Measurements from ENCODE around the gene AGPAT3. TPM values are rescaled to one million over a fixed set of nuclear protein-coding genes. Genes with fewer than 3 reads are reported as not detected.

The AGPAT3 gene
- total and polyA plus RNA-seq, 2 donors (not counting 3 experiments of a cell fraction or from before 2014, with no cell fraction given) = 39.9 to 76.7 TPM

GRCh38 chr21:43827015-43827611 is 37.9 kb upstream of the AGPAT3 start:
- H3K9me1 ChIP-seq (replicated peaks; ENCODE audit: control insufficient read depth, extremely low read depth, insufficient read depth, low read length) = no peaks in the 10 kb centered on the region
- H3K27me3 ChIP-seq (ENCODE audit: control insufficient read depth in 2 of 2, insufficient read depth in 2 of 2, low read length in 2 of 2) = peaks cover 0 to 3% of the 10 kb centered on the region in 2 experiments
- POLR2A ChIA-PET = no interaction called here
- FAIRE-seq (no peak), DNase-seq (ENCODE audit: low read depth, low spot score) (no peak)
- no peak overlapping the region for H3K27ac ChIP-seq (ENCODE audit: insufficient read depth, low read depth, low read length)
- BruUV-seq (replicated peaks) = no TSS peak
- no peaks in the 10 kb centered on the region for H3K36me3 ChIP-seq (ENCODE audit: control insufficient read depth in 2 of 2, extremely low read depth in 1 of 2, insufficient read depth in 2 of 2, low read length in 2 of 2)
- H3K9me3 ChIP-seq (replicated peaks; ENCODE audit: control insufficient read depth, insufficient read depth, low read length) = no peaks in the 10 kb centered on the region
- no peak overlapping the region for H3K4me2 ChIP-seq (ENCODE audit: insufficient read depth, low read length)
- H3K9ac ChIP-seq (replicated peaks; ENCODE audit: extremely low read depth, insufficient read depth, low read length) = no peak overlapping the region
- H2AFZ ChIP-seq (ENCODE audit: low read depth, low read length) = no peak overlapping the region
- dilution Hi-C loops (cut with MboI; ENCODE audit: extremely low pct_ligation_motif_present, low sequenced_read_pairs) (no loop called here), intact Hi-C loops (cut with micrococcal nuclease) (loop anchor here (5.0 kb wide), 1 partner anchor 40 kb away; the partner anchor contains the start of gene AGPAT3)
- CTCF ChIA-PET = interaction anchor here (0.7 to 3.0 kb wide), 4 partner anchors 9 to 148 kb away, joined by 3 to 13 read pairs (median 8); no protein-coding TSS in a partner anchor
- TF ChIP-seq FOS (IDR thresholded peaks at IDR 0.05; ENCODE audit: borderline replicate concordance, insufficient read depth, low read length) (no peak), POLR2A (IDR thresholded peaks at IDR 0.05; ENCODE audit: low read depth, low read length) (no peak), JUN (IDR thresholded peaks at IDR 0.05; ENCODE audit: borderline replicate concordance, insufficient read depth, insufficient read length, low read depth) (no peak), GATA2 (IDR thresholded peaks at IDR 0.05; ENCODE audit: insufficient read depth, insufficient read length, low read depth, low read length) (no peak), MYC (IDR thresholded peaks at IDR 0.05; ENCODE audit: low read depth, low read length) (no peak), EZH2 (IDR thresholded peaks at IDR 0.05; ENCODE audit: borderline replicate concordance, low read depth, low read length, severe bottlenecking) (no peak), POLR2AphosphoS5 (IDR thresholded peaks at IDR 0.05; ENCODE audit: insufficient read depth, low read depth, low read length) (no peak)
- TF ChIP-seq, protein P1, sequence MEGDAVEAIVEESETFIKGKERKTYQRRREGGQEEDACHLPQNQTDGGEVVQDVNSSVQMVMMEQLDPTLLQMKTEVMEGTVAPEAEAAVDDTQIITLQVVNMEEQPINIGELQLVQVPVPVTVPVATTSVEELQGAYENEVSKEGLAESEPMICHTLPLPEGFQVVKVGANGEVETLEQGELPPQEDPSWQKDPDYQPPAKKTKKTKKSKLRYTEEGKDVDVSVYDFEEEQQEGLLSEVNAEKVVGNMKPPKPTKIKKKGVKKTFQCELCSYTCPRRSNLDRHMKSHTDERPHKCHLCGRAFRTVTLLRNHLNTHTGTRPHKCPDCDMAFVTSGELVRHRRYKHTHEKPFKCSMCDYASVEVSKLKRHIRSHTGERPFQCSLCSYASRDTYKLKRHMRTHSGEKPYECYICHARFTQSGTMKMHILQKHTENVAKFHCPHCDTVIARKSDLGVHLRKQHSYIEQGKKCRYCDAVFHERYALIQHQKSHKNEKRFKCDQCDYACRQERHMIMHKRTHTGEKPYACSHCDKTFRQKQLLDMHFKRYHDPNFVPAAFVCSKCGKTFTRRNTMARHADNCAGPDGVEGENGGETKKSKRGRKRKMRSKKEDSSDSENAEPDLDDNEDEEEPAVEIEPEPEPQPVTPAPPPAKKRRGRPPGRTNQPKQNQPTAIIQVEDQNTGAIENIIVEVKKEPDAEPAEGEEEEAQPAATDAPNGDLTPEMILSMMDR (IDR thresholded peaks at IDR 0.05; ENCODE audit: extremely low read depth in 1 of 2, insufficient read depth in 1 of 2, low read depth in 1 of 2, low read length in 2 of 2) = no peak
- TF ChIP-seq, protein P2, sequence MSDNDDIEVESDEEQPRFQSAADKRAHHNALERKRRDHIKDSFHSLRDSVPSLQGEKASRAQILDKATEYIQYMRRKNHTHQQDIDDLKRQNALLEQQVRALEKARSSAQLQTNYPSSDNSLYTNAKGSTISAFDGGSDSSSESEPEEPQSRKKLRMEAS (IDR thresholded peaks at IDR 0.05; ENCODE audit: insufficient read depth, insufficient read length) = no peak
- no peak overlapping the region for H3K4me3 ChIP-seq (replicated peaks in 1 of 3; ENCODE audit: insufficient read depth in 1 of 3, low read depth in 1 of 3, low read length in 3 of 3)
- H3K4me1 ChIP-seq (ENCODE audit: control insufficient read depth, extremely low read depth, insufficient read depth, low read length) = no peaks in the 10 kb centered on the region
- H3K79me2 ChIP-seq (ENCODE audit: control insufficient read depth, insufficient read depth, low read length) = no peaks in the 10 kb centered on the region
- H4K20me1 ChIP-seq (replicated peaks; ENCODE audit: control insufficient read depth, extremely low read depth, insufficient read depth, low read length) = no peaks in the 10 kb centered on the region
